Activated naive CD8-positive, alpha-beta T cell (primary cell): Measurements from ENCODE around the gene EEF1AKMT1.
"Not testable (repeated sequence)": the region's sequence is repeated elsewhere in the genome, so short reads cannot be mapped to it uniquely, and the experiment has no call there.

Experiments
- H3K27ac Mint-ChIP-seq: one replicate; pipeline ENCODE4 v1.8.0; 2021; ENCODE audit warnings: mixed read lengths
- H3K27me3 Mint-ChIP-seq: one replicate; pipeline ENCODE4 v1.8.0; 2021; ENCODE audit warnings: mixed read lengths
- H3K36me3 Mint-ChIP-seq: one replicate; pipeline ENCODE4 v1.8.0; 2021; ENCODE audit warnings: mixed read lengths
- H3K4me1 Mint-ChIP-seq: one replicate; pipeline ENCODE4 v1.8.0; 2021; ENCODE audit warnings: low read depth, mixed read lengths
- H3K4me3 Mint-ChIP-seq: one replicate; pipeline ENCODE4 v1.8.0; 2021; ENCODE audit warnings: mild to moderate bottlenecking, mixed read lengths
- H3K9me3 Mint-ChIP-seq: one replicate; pipeline ENCODE4 v1.8.0; 2021; ENCODE audit warnings: low read depth, mixed read lengths

EEF1AKMT1 gene

DNA sequence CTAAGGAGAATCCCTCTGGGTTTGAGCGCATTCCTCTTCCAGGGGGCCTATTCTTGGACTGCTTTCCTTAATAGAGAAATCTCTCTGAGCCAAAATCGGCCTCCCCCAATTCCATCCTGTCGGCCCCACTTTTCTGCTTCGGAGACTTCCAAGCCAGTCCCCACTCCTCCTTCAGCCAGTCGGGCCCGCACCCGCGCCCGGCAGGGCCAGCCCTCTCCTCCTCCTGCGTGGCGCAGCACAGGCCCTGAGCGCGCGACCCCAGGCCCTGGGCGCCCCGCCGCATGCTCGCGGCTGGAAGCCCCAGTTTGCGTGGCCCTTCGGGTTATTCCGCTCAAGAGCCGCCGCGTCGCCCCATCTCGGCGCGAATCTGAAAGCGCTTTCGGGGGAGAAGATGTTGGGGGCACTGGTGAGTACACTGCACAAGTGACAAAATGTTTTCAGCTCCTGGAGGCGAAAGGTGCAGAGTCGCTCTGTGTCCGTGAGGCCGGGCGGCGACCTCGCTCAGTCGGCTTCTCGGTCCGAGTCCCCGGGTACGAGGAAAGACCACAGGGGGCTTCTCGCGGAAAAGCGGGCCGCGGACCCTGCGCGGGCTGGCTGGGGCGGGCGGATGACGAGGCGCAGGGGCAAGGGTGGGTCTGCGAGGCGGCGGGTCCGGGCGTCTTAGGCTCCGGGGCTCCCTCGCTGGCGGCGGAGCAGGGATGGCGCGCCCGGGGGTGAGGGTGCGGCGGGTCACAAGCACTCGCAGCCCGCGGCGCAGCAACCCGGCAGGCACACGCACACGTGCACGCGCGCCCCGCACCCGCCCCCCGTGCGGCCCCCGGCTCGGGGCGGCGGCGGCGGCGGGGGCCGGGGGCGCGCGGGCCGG is 70.6 kb downstream of the EEF1AKMT1 start, which contains the start of gene IL17D:
Gene IL17D (plus strand): TSS at position 785 of the 865 bp plus-strand sequence. CDS start 303 bp downstream, outside the sequence.
- H3K4me3 Mint-ChIP-seq: peak within 1 kb of the TSS; percentile 93
- peak within 1 kb of the TSS; percentile 91 for H3K27ac Mint-ChIP-seq
- H3K27me3 Mint-ChIP-seq: peaks cover 9% of the 10 kb centered on the region
- no peaks in the 10 kb centered on the region for H3K36me3 Mint-ChIP-seq
- peaks cover 15% of the 10 kb centered on the region for H3K4me1 Mint-ChIP-seq
- H3K9me3 Mint-ChIP-seq: no peaks in the 10 kb centered on the region

GRCh38 chr13:20702530-20702914 is 71.2 kb downstream of the EEF1AKMT1 start:
- no peaks in the 10 kb centered on the region for H3K36me3 Mint-ChIP-seq
- H3K27me3 Mint-ChIP-seq: peaks cover 9% of the 10 kb centered on the region
- H3K4me1 Mint-ChIP-seq: peaks cover 15% of the 10 kb centered on the region
- peak overlapping the region; percentile 93 for H3K4me3 Mint-ChIP-seq
- H3K27ac Mint-ChIP-seq: peak overlapping the region; percentile 91
- H3K9me3 Mint-ChIP-seq: no peaks in the 10 kb centered on the region

DNA sequence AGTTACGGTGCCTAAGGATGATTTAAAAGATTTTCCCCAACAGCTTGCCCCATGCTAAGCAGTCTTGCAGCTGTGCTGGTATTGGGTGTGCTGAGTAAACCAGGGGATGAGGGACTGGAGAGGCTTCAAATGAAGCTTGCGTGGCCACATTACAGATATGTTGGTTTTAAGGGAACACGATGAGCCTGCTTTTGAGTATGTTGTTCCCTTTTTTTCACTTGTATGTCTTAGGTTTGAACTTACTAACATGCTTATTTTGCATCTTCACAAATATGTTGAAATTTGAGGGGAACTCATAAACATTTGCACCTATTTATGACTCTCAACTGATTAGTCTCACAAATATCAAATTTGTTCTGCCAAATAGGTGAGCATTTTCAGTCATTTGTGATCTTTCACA is 72.3 kb downstream of the EEF1AKMT1 start:
- Mint-ChIP-seq H3K4me1 (peaks cover 15% of the 10 kb centered on the region), H3K36me3 (no peaks in the 10 kb centered on the region), H3K9me3 (no peaks in the 10 kb centered on the region), H3K4me3 (no peak overlapping the region), H3K27ac (peak overlapping the region; percentile 16), H3K27me3 (peaks cover 9% of the 10 kb centered on the region)

- Mint-ChIP-seq H3K36me3 (no peaks in the 10 kb centered on the region), H3K4me3 (no peak overlapping the region), H3K9me3 (no peaks in the 10 kb centered on the region), H3K27me3 (peaks cover 14% of the 10 kb centered on the region), H3K4me1 (peaks cover 15% of the 10 kb centered on the region), H3K27ac (no peak overlapping the region)
These were observed 73.5 kb downstream of the EEF1AKMT1 start for GRCh38 chr13:20700288-20700687.

- H3K9me3 Mint-ChIP-seq: no peaks in the 10 kb centered on the region
- H3K27me3 Mint-ChIP-seq: peaks cover 14% of the 10 kb centered on the region
- H3K27ac Mint-ChIP-seq: no peak overlapping the region
- no peak overlapping the region for H3K4me3 Mint-ChIP-seq
- H3K4me1 Mint-ChIP-seq: peaks cover 15% of the 10 kb centered on the region
- no peaks in the 10 kb centered on the region for H3K36me3 Mint-ChIP-seq
These were observed 74.0 kb downstream of the EEF1AKMT1 start for GRCh38 chr13:20699715-20700114.

DNA sequence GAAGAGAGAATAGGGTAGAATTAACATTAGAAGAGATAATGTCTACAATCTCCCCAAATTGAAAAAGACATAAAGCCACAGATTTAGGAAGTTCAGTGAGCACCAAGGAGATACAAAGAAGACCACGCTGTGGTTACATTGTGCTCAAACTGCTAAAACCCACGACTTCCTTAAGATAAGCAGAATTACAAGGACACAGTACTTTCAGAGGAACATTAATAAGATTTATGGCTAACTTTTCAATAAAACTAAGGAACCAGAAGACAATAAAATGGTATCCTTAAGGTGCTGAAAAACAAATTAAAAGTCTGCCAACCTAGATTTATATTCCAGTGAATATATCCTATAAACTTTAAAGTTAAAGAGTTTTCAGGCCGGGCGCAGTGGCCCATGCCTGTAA is 77.7 kb downstream of the EEF1AKMT1 start:
- Mint-ChIP-seq H3K4me3 (no peak overlapping the region), H3K27ac (no peak overlapping the region), H3K9me3 (no peaks in the 10 kb centered on the region), H3K27me3 (peaks cover 14% of the 10 kb centered on the region), H3K4me1 (no peaks in the 10 kb centered on the region), H3K36me3 (no peaks in the 10 kb centered on the region)

- no peak overlapping the region for H3K4me3 Mint-ChIP-seq
- no peak overlapping the region for H3K27ac Mint-ChIP-seq
- peaks cover 8% of the 10 kb centered on the region for H3K36me3 Mint-ChIP-seq
These were observed 82.1 kb downstream of the EEF1AKMT1 start for GRCh38 chr13:20691616-20692015.

GRCh38 chr13:20689291-20689690 is 84.5 kb downstream of the EEF1AKMT1 start:
- Mint-ChIP-seq H3K27me3 (no peaks in the 10 kb centered on the region), H3K27ac (no peak overlapping the region), H3K36me3 (peaks cover 8% of the 10 kb centered on the region), H3K4me1 (no peaks in the 10 kb centered on the region), H3K4me3 (no peak overlapping the region), H3K9me3 (no peaks in the 10 kb centered on the region)

More at GRCh38 chr13:20691616-20692015, 82.1 kb downstream of the EEF1AKMT1 start:
- Mint-ChIP-seq H3K27me3 (peaks cover 5% of the 10 kb centered on the region), H3K4me1 (no peaks in the 10 kb centered on the region), H3K9me3 (no peaks in the 10 kb centered on the region)

DNA sequence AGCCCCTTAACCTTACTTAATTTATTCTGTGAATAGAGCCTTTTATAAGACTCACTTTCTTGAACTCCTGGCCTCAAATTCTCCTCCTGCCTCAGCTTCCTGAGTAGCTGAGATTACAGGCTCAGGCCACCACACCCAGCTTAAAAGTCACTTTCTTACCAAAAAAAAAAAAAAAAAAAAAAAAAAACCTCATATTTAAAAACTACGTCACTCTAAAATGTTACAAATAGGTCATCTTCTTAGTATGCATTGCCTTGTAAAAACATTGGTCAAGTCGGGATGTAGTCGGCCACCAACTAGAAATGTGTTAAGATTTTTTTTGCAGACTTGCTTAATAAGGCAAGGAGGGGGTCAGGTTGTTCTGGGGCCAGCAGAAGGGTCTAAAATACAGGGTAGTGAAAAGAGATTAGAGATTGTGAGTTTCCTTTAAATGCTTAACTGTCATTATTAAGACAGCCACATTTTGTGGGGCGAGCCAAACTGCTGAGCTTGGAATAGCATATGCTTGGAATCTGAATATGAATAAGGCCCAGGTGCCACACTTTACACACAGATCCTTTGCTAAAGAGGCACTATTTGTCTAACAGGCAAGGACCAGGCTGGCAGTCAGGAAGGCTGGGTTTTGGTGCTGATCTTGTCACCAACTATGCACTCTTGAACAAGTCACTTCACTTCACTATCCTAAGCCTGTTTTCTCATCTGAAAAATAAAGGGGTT is 86.7 kb downstream of the EEF1AKMT1 start:
- H3K4me3 Mint-ChIP-seq: no peak overlapping the region
- H3K9me3 Mint-ChIP-seq: no peaks in the 10 kb centered on the region
- no peaks in the 10 kb centered on the region for H3K27me3 Mint-ChIP-seq
- peaks cover 13% of the 10 kb centered on the region for H3K36me3 Mint-ChIP-seq
- H3K27ac Mint-ChIP-seq: no peak overlapping the region
- no peaks in the 10 kb centered on the region for H3K4me1 Mint-ChIP-seq

- H3K4me1 Mint-ChIP-seq: no peaks in the 10 kb centered on the region
These were observed 87.6 kb downstream of the EEF1AKMT1 start for GRCh38 chr13:20686167-20686566.

DNA sequence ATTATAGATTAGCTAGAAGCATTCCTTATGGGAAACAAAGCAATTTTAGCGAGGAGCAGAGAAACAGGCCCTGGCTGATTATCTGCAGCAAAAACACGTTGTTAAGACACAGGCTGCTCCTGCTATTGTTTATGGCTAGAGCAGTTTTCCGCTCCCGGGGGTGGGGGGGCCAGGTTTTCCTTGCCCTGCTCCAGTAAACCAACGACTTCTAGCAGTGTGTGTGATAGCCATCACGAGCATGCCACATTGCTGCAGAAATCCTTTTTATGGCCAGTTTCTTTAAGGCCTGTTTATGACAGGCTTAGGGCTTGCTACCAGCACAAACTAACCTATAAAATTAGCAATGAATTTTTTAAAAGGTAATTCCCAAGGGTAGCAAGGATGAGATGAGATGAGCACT is 88.7 kb downstream of the EEF1AKMT1 start:
- H3K9me3 Mint-ChIP-seq: no peaks in the 10 kb centered on the region
- no peak overlapping the region for H3K4me3 Mint-ChIP-seq
- no peaks in the 10 kb centered on the region for H3K27me3 Mint-ChIP-seq
- peaks cover 11% of the 10 kb centered on the region for H3K36me3 Mint-ChIP-seq
- no peak overlapping the region for H3K27ac Mint-ChIP-seq
- no peaks in the 10 kb centered on the region for H3K4me1 Mint-ChIP-seq

More at GRCh38 chr13:20686167-20686566, 87.6 kb downstream of the EEF1AKMT1 start:
- Mint-ChIP-seq H3K36me3 (peaks cover 13% of the 10 kb centered on the region), H3K9me3 (no peaks in the 10 kb centered on the region), H3K27me3 (no peaks in the 10 kb centered on the region), H3K27ac (no peak overlapping the region), H3K4me3 (no peak overlapping the region)

- no peak overlapping the region for H3K27ac Mint-ChIP-seq
- H3K36me3 Mint-ChIP-seq: peaks cover 11% of the 10 kb centered on the region
- no peaks in the 10 kb centered on the region for H3K9me3 Mint-ChIP-seq
- H3K4me3 Mint-ChIP-seq: no peak overlapping the region
- no peaks in the 10 kb centered on the region for H3K27me3 Mint-ChIP-seq
- no peaks in the 10 kb centered on the region for H3K4me1 Mint-ChIP-seq
These were observed 89.2 kb downstream of the EEF1AKMT1 start for GRCh38 chr13:20684546-20684945.

- Mint-ChIP-seq H3K4me3 (no peak overlapping the region), H3K27ac (no peak overlapping the region), H3K36me3 (peaks cover 11% of the 10 kb centered on the region), H3K4me1 (no peaks in the 10 kb centered on the region), H3K9me3 (no peaks in the 10 kb centered on the region), H3K27me3 (no peaks in the 10 kb centered on the region)
These were observed 89.7 kb downstream of the EEF1AKMT1 start for GRCh38 chr13:20684041-20684440.

- H3K4me3 Mint-ChIP-seq: no peak overlapping the region
- peaks cover 7% of the 10 kb centered on the region for H3K36me3 Mint-ChIP-seq
- no peaks in the 10 kb centered on the region for H3K4me1 Mint-ChIP-seq
- H3K27me3 Mint-ChIP-seq: no peaks in the 10 kb centered on the region
- H3K27ac Mint-ChIP-seq: no peak overlapping the region
- no peaks in the 10 kb centered on the region for H3K9me3 Mint-ChIP-seq
These were observed 91.7 kb downstream of the EEF1AKMT1 start for GRCh38 chr13:20682061-20682460.

DNA sequence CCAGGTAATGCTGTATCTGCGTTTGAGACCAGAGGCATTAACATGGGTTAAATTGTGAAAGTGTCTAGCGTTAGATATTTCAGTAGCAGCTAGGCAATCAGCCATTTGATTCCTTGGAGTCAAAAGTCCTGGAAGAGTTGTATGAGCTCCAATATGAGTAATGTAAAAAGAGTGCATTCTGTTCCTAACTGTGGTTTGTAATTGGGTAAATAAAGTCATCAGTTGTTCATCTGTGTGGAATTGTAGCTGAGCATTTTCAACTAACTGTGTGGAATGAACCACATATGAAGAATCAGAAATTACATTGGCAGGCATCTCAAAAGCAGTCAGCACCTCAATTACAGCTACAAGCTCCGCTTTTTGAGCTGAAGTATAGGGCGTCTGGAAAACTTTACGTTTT is 92.3 kb downstream of the EEF1AKMT1 start:
- not testable (repeated sequence) for H3K27ac Mint-ChIP-seq, H3K4me1 Mint-ChIP-seq, H3K4me3 Mint-ChIP-seq, H3K36me3 Mint-ChIP-seq, H3K27me3 Mint-ChIP-seq, H3K9me3 Mint-ChIP-seq
